Esophagus (tissue), 2 donors: ENCODE measurements around the gene ITGB1. TPM values are rescaled to one million over a fixed set of nuclear protein-coding genes. Genes with fewer than 3 reads are reported as not detected.
"Not testable (repeated sequence)": the region's sequence is repeated elsewhere in the genome, so short reads cannot be mapped to it uniquely, and the experiment has no call there.

Experiments used
- H3K27ac ChIP-seq, 2 donors: one replicate each; pipeline ENCODE4 v1.5.1; 2013; ENCODE audit warnings: low read depth in 2 of 2, mild to moderate bottlenecking in 2 of 2, inconsistent platforms in 1 of 2, low read length in 1 of 2, moderate library complexity in 1 of 2
- H3K27me3 ChIP-seq, 2 donors: one replicate each; pipeline ENCODE4 v1.6.1; 2013; ENCODE audit warnings: low read length in 2 of 2, control low read depth in 1 of 2, mild to moderate bottlenecking in 1 of 2; ENCODE audit not compliant: insufficient read depth in 2 of 2, control insufficient read depth in 1 of 2
- H3K36me3 ChIP-seq, 2 donors: one replicate each; pipeline ENCODE4 v1.6.1; 2013; ENCODE audit warnings: low read length in 1 of 2; ENCODE audit not compliant: control insufficient read depth in 2 of 2, insufficient read depth in 2 of 2
- H3K4me1 ChIP-seq, 2 donors: one replicate each; pipeline ENCODE4 v1.6.1; 2013; ENCODE audit warnings: low read length in 1 of 2; ENCODE audit not compliant: control insufficient read depth in 2 of 2, insufficient read depth in 2 of 2
- H3K4me3 ChIP-seq, 2 donors: one replicate each; pipeline ENCODE4 v1.5.1; 2013; ENCODE audit warnings: low read length in 2 of 2, mild to moderate bottlenecking in 2 of 2, low read depth in 1 of 2, moderate library complexity in 1 of 2
- H3K9me3 ChIP-seq, 2 donors: one replicate each; pipeline ENCODE4 v1.6.1; 2013; ENCODE audit warnings: mild to moderate bottlenecking in 2 of 2, low read depth in 1 of 2, low read length in 1 of 2, moderate library complexity in 1 of 2; ENCODE audit not compliant: control insufficient read depth in 2 of 2, insufficient read depth in 1 of 2
- WGBS, 2 donors: extraction: QIAGEN DNeasy Blood & Tissue Kit; methylation state at CpG; one replicate each; pipeline ENCODE4 v1.1.7; 2013; 5-methylcytosine and 5-hydroxymethylcytosine counted together
- polyA plus RNA-seq, 2 donors: library from polyadenylated mRNA; stranded (reverse); fragments of 200-250 nt; gene quantifications; one replicate each; pipeline ENCODE4 v1.2.3, GENCODE V29; 2013
- donor health status: healthy with polysubstance abuse.
- donor health status: Bipolar disorder and iron deficiency.

Gene ITGB1
- polyA plus RNA-seq, 2 donors = 44.2 to 75.9 TPM

GRCh38 chr10:32901815-32902214 is 56.2 kb downstream of the ITGB1 start:
- WGBS, 2 donors = 92 to 94% methylated on average over 9 of the region's 9 CpGs
- peaks cover 0 to 4% of the 10 kb centered on the region in 2 donors for H3K36me3 ChIP-seq

GRCh38 chr10:32895200-32895968 is 62.6 kb downstream of the ITGB1 start:
- not testable (repeated sequence) for H3K27ac ChIP-seq, H3K4me3 ChIP-seq, H3K9me3 ChIP-seq, H3K4me1 ChIP-seq, H3K27me3 ChIP-seq, H3K36me3 ChIP-seq
- WGBS, 2 donors = 84 to 86% methylated on average over 7 of the region's 7 CpGs

More at GRCh38 chr10:32901815-32902214, 56.2 kb downstream of the ITGB1 start:
- no peaks in the 10 kb centered on the region for H3K9me3 ChIP-seq
- no peaks in the 10 kb centered on the region for H3K27me3 ChIP-seq
- H3K4me3 ChIP-seq = no peak overlapping the region
- H3K27ac ChIP-seq = no peak overlapping the region
- no peaks in the 10 kb centered on the region for H3K4me1 ChIP-seq

DNA sequence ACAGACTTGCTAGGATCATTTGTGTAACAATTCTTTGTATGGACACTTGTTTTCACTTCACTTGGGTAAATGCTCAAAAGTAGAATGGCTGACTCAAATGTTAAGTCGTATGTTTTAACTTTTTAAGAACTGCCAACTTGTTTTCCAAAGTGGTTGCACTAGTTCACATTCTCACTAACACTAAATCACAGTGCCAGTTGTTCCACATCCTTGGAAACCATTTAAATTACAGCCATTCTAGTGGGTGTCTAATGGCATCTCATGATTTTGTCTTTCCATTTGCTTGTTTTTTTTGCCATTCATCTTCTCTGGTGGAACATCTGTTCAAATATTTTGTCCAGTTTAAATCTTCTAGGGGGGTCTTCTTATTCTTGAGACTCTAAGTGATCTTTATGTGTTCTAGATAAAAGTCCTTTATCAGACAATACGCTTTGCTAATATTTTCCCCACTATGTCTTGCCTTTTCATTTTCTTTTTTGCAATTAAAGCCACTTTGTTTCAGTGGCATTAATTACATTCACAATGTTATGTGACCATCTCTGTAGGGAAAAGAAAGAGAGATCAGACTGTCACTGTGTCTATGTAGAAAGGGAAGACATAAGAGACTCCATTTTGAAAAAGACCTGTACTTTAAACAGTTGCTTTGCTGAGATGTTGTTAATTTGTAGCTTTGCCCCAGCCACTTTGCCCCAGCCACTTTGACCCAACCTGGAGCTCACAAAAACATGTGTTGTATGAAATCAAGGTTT is 63.9 kb downstream of the ITGB1 start:
- Histone ChIP-seq H3K27me3 (no peaks in the 10 kb centered on the region), H3K27ac (no peak overlapping the region), H3K4me3 (no peak overlapping the region), H3K9me3 (no peaks in the 10 kb centered on the region), H3K4me1 (no peaks in the 10 kb centered on the region), H3K36me3 (peaks cover 0 to 2% of the 10 kb centered on the region in 2 donors)
- 89 to 90% methylated on average over 2 of the region's 2 CpGs for WGBS, 2 donors

DNA sequence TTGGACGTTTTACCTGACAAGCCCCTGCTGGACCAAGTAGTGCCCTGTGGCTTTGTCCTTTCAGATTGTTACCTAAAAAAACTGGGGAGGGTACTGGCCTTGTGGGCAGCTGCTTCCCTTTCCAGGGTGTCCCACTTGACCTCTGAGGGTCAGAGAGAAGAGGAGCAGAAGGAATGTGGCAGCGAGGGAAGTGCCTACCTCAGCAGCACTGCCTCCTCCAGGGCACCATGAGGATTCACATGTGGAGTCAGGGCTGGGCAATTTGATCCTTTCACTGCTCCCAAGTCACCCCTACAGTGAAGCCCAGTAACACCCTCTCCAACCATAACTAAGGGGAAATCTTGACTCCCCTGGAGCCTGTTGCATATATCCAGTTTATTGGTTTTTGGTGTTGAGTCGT is 64.6 kb downstream of the ITGB1 start:
- 57% methylated on average over 3 of the region's 3 CpGs for WGBS, 2 donors
- no peaks in the 10 kb centered on the region for H3K9me3 ChIP-seq
- peaks cover 0 to 2% of the 10 kb centered on the region in 2 donors for H3K36me3 ChIP-seq
- no peaks in the 10 kb centered on the region for H3K4me1 ChIP-seq
- H3K27ac ChIP-seq = no peak overlapping the region
- no peaks in the 10 kb centered on the region for H3K27me3 ChIP-seq
- no peak overlapping the region for H3K4me3 ChIP-seq

- H3K4me1 ChIP-seq = no peaks in the 10 kb centered on the region
- H3K27ac ChIP-seq = no peak overlapping the region
- 82 to 87% methylated on average over 8 of the region's 8 CpGs for WGBS, 2 donors
- no peaks in the 10 kb centered on the region for H3K9me3 ChIP-seq
- no peaks in the 10 kb centered on the region for H3K27me3 ChIP-seq
- H3K4me3 ChIP-seq = no peak overlapping the region
- no peaks in the 10 kb centered on the region for H3K36me3 ChIP-seq
Measured at GRCh38 chr10:32891261-32891660, 66.8 kb downstream of the ITGB1 start.

DNA sequence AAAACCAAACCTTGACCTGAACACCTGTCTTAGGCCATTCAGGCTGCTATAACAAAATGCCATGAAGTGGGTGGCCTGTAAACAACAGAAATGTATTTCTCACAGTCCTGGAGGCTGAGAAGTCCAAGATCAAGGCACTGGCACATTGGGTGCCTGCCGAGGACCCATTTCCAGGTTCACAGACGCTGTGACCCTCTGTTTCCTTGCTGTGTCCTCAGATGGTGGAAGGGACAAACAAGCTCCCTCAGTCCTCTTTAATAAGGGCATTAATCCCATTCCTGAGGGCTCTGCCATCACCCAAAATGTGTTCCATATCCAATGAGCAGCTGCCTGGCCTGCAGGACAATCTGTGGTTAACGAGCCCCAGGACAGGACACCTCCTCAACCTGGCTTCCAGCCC is 67.6 kb downstream of the ITGB1 start:
- WGBS, 2 donors = 63 to 79% methylated on average over 3 of the region's 3 CpGs
- no peaks in the 10 kb centered on the region for H3K4me1 ChIP-seq
- H3K27me3 ChIP-seq = no peaks in the 10 kb centered on the region

GRCh38 chr10:32889631-32890212 is 68.3 kb downstream of the ITGB1 start:
- Histone ChIP-seq H3K4me1 (no peaks in the 10 kb centered on the region), H3K9me3 (no peaks in the 10 kb centered on the region), H3K27me3 (no peaks in the 10 kb centered on the region), H3K36me3 (no peaks in the 10 kb centered on the region), H3K4me3 (no peak overlapping the region), H3K27ac (no peak overlapping the region)
- 92 to 95% methylated on average over 1 of the region's 1 CpG for WGBS, 2 donors

More for the DNA sequence above, 67.6 kb downstream of the ITGB1 start:
- Histone ChIP-seq H3K9me3 (no peaks in the 10 kb centered on the region), H3K27ac (no peak overlapping the region), H3K4me3 (no peak overlapping the region), H3K36me3 (no peaks in the 10 kb centered on the region)

- H3K27me3 ChIP-seq = no peaks in the 10 kb centered on the region
- no peaks in the 10 kb centered on the region for H3K36me3 ChIP-seq
- 91 to 94% methylated on average over 11 of the region's 11 CpGs for WGBS, 2 donors
- H3K9me3 ChIP-seq = no peaks in the 10 kb centered on the region
- no peak overlapping the region for H3K4me3 ChIP-seq
- H3K4me1 ChIP-seq = no peaks in the 10 kb centered on the region
- no peak overlapping the region for H3K27ac ChIP-seq
Measured at GRCh38 chr10:32888161-32888927, 69.7 kb downstream of the ITGB1 start.

DNA sequence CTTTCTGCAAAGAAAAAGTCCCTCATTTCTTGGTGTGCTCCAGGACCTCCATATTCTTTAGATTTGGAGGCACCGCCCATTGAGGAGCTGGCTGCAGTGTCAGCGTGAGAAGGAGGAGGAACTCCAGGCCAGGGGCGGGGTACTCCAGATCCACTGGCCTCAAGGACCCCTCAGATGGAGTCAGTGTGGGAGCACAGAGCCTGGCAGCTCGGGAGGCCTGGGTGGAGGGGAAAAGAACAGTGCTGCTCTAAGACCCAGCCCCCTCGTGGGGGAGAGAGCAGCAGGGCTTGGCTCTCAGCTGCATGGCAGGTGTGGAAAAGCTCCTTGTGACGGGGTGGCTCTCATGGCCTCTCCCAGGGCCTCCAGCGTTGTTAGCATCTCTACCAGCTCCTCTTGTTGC is 70.5 kb downstream of the ITGB1 start:
- no peaks in the 10 kb centered on the region for H3K36me3 ChIP-seq
- no peak overlapping the region for H3K4me3 ChIP-seq
- no peaks in the 10 kb centered on the region for H3K4me1 ChIP-seq
- H3K27me3 ChIP-seq = no peaks in the 10 kb centered on the region
- 86 to 88% methylated on average over 7 of the region's 7 CpGs for WGBS, 2 donors
- H3K27ac ChIP-seq = no peak overlapping the region
- H3K9me3 ChIP-seq = no peaks in the 10 kb centered on the region
